Measurements from ENCODE around the gene SOX6. TPM values are rescaled to one million over a fixed set of nuclear protein-coding genes. Genes with fewer than 3 reads are reported as not detected.

Gene SOX6
- total RNA-seq, 1 donor from 2014 or later: 13.2 TPM

DNA sequence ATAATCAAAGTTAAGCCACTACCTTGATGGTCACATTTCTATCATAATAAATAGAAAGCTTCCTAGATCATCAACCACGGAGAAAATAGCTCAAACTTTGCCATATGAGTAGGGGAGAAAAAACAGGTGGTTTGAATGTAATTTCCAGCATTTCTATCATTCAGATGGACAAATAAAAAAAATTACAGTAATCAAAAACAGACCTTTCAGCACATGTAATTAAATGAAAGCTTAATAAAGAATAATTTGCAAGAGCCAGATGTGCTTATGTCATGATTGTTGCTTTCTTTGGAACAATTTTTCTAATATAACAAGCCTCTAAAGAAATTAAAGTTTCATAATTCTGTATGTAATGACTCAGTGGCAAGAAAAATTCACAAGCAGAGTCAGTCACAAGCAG, 297.0 kb downstream of the SOX6 start:
- no peak overlapping the region for H3K27ac Mint-ChIP-seq (ENCODE audit: unreplicated experiment)

DNA sequence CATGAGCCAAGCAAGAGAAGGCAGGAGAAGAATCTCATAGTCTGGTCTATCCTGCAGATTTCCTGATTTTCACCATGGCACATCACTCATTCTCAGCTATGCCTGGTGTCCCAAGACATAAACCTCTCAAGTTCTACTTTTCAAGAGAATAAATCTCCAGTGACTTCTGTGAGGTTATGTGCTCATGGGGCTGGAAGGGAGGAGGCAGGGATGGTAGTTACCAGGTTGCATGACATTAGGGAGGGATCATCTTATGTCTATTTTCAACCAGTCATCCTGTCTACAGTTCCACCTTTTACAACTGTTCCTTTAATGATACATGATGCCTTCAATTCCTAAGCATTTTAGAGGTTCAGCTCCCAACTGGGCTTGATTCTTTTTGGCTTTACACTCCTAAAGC, 297.7 kb downstream of the SOX6 start:
- Histone ChIP-seq H3K9me3 (ENCODE audit: insufficient read depth, low read depth, low read length) (no peaks in the 10 kb centered on the region), H3K27me3 (ENCODE audit: insufficient read depth, low read length) (no peaks in the 10 kb centered on the region), H3K4me3 (ENCODE audit: insufficient read depth, low read depth, low read length) (no peak overlapping the region), H3K4me1 (ENCODE audit: insufficient read depth, low read length) (no peaks in the 10 kb centered on the region), H2AFZ (ENCODE audit: low read depth, low read length) (no peak overlapping the region), H4K20me1 (ENCODE audit: insufficient read depth, low read length) (no peaks in the 10 kb centered on the region), H3K79me2 (ENCODE audit: insufficient read depth, low read length) (no peaks in the 10 kb centered on the region), H3K27ac (ENCODE audit: low read depth, low read length) (no peak overlapping the region), H3K36me3 (ENCODE audit: insufficient read depth, low read length) (no peaks in the 10 kb centered on the region), H3K9ac (ENCODE audit: low read length) (no peak overlapping the region), H3K4me2 (ENCODE audit: low read length) (no peak overlapping the region)
- Mint-ChIP-seq H3K9me3 (ENCODE audit: unreplicated experiment) (peaks cover 4% of the 10 kb centered on the region), H3K27me3 (ENCODE audit: low read depth, unreplicated experiment) (no peaks in the 10 kb centered on the region), H3K36me3 (ENCODE audit: low read depth, unreplicated experiment) (no peaks in the 10 kb centered on the region), H3K27ac (ENCODE audit: unreplicated experiment) (no peak overlapping the region), H3K4me1 (ENCODE audit: low read depth, unreplicated experiment) (no peaks in the 10 kb centered on the region), H3K4me3 (ENCODE audit: unreplicated experiment) (no peak overlapping the region)
- FAIRE-seq (no peak), DNase-seq (ENCODE audit: low read depth) (no peak)
- TF ChIP-seq, protein P1, sequence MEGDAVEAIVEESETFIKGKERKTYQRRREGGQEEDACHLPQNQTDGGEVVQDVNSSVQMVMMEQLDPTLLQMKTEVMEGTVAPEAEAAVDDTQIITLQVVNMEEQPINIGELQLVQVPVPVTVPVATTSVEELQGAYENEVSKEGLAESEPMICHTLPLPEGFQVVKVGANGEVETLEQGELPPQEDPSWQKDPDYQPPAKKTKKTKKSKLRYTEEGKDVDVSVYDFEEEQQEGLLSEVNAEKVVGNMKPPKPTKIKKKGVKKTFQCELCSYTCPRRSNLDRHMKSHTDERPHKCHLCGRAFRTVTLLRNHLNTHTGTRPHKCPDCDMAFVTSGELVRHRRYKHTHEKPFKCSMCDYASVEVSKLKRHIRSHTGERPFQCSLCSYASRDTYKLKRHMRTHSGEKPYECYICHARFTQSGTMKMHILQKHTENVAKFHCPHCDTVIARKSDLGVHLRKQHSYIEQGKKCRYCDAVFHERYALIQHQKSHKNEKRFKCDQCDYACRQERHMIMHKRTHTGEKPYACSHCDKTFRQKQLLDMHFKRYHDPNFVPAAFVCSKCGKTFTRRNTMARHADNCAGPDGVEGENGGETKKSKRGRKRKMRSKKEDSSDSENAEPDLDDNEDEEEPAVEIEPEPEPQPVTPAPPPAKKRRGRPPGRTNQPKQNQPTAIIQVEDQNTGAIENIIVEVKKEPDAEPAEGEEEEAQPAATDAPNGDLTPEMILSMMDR (IDR thresholded peaks at IDR 0.05; ENCODE audit: insufficient read depth, low read depth, low read length): no peak
- TF ChIP-seq EZH2 (IDR thresholded peaks at IDR 0.05; ENCODE audit: insufficient read depth, low read length): no peak

More for the DNA sequence above, 297.0 kb downstream of the SOX6 start:
- no peaks in the 10 kb centered on the region for H3K4me1 ChIP-seq (ENCODE audit: insufficient read depth, low read length)
- no peak overlapping the region for H3K4me3 Mint-ChIP-seq (ENCODE audit: unreplicated experiment)
- no peak overlapping the region for H3K4me3 ChIP-seq (ENCODE audit: insufficient read depth, low read depth, low read length)
- no peak overlapping the region for H3K27ac ChIP-seq (ENCODE audit: low read depth, low read length)
- H3K9me3 ChIP-seq (ENCODE audit: insufficient read depth, low read depth, low read length): no peaks in the 10 kb centered on the region
- H3K27me3 Mint-ChIP-seq (ENCODE audit: low read depth, unreplicated experiment): no peaks in the 10 kb centered on the region
- no peaks in the 10 kb centered on the region for H4K20me1 ChIP-seq (ENCODE audit: insufficient read depth, low read length)
- H2AFZ ChIP-seq (ENCODE audit: low read depth, low read length): no peak overlapping the region
- no peak overlapping the region for H3K4me2 ChIP-seq (ENCODE audit: low read length)
- H3K79me2 ChIP-seq (ENCODE audit: insufficient read depth, low read length): no peaks in the 10 kb centered on the region
- DNase-seq (ENCODE audit: low read depth) (no peak), FAIRE-seq (no peak)
- no peak overlapping the region for H3K9ac ChIP-seq (ENCODE audit: low read length)
- TF ChIP-seq, protein P1 (IDR thresholded peaks at IDR 0.05; ENCODE audit: insufficient read depth, low read depth, low read length): no peak
- TF ChIP-seq EZH2 (IDR thresholded peaks at IDR 0.05; ENCODE audit: insufficient read depth, low read length): no peak
- H3K9me3 Mint-ChIP-seq (ENCODE audit: unreplicated experiment): peaks cover 4% of the 10 kb centered on the region
- no peaks in the 10 kb centered on the region for H3K36me3 Mint-ChIP-seq (ENCODE audit: low read depth, unreplicated experiment)
- H3K27me3 ChIP-seq (ENCODE audit: insufficient read depth, low read length): no peaks in the 10 kb centered on the region
- H3K4me1 Mint-ChIP-seq (ENCODE audit: low read depth, unreplicated experiment): no peaks in the 10 kb centered on the region
- no peaks in the 10 kb centered on the region for H3K36me3 ChIP-seq (ENCODE audit: insufficient read depth, low read length)

DNA sequence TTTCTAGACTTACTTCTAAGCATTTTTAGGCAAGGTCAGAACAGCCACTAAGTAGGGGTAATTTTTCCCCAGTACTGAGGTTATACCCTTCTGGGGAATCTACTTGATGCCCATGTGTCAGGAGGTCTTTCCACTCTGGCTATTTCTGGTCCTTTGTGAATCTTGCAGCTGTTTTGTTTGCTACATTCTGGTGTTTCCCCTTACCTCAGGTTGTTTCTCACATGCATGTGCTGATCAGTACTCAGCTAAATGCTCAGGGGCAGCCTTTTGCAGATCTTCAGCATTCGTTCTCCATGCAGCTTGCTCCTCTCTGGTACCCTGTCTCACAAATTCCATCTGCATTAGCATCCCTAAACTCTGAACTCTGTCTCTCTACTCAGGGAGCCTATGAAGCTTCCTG, 303.6 kb downstream of the SOX6 start:
- no peak overlapping the region for H3K27ac ChIP-seq (ENCODE audit: low read depth, low read length)
- no peak overlapping the region for H2AFZ ChIP-seq (ENCODE audit: low read depth, low read length)
- no peaks in the 10 kb centered on the region for H3K9me3 ChIP-seq (ENCODE audit: insufficient read depth, low read depth, low read length)
- Mint-ChIP-seq H3K9me3 (ENCODE audit: unreplicated experiment) (no peaks in the 10 kb centered on the region), H3K27ac (ENCODE audit: unreplicated experiment) (no peak overlapping the region), H3K4me3 (ENCODE audit: unreplicated experiment) (no peak overlapping the region), H3K4me1 (ENCODE audit: low read depth, unreplicated experiment) (no peaks in the 10 kb centered on the region), H3K36me3 (ENCODE audit: low read depth, unreplicated experiment) (peaks cover 3% of the 10 kb centered on the region), H3K27me3 (ENCODE audit: low read depth, unreplicated experiment) (no peaks in the 10 kb centered on the region)
- H3K4me3 ChIP-seq (ENCODE audit: insufficient read depth, low read depth, low read length): no peak overlapping the region
- no peaks in the 10 kb centered on the region for H4K20me1 ChIP-seq (ENCODE audit: insufficient read depth, low read length)
- FAIRE-seq: no peak
- no peaks in the 10 kb centered on the region for H3K27me3 ChIP-seq (ENCODE audit: insufficient read depth, low read length)
- TF ChIP-seq, protein P1 (IDR thresholded peaks at IDR 0.05; ENCODE audit: insufficient read depth, low read depth, low read length): no peak
- TF ChIP-seq EZH2 (IDR thresholded peaks at IDR 0.05; ENCODE audit: insufficient read depth, low read length): no peak
- H3K79me2 ChIP-seq (ENCODE audit: insufficient read depth, low read length): no peaks in the 10 kb centered on the region
- no peaks in the 10 kb centered on the region for H3K4me1 ChIP-seq (ENCODE audit: insufficient read depth, low read length)
- H3K36me3 ChIP-seq (ENCODE audit: insufficient read depth, low read length): no peaks in the 10 kb centered on the region
- H3K9ac ChIP-seq (ENCODE audit: low read length): no peak overlapping the region
- no peak overlapping the region for H3K4me2 ChIP-seq (ENCODE audit: low read length)
- no peak for DNase-seq (ENCODE audit: low read depth)

Measured in astrocyte (in vitro differentiated cells and primary cell).